ENCODE measurements around the gene PTPRG. TPM values are rescaled to one million over a fixed set of nuclear protein-coding genes. Genes with fewer than 3 reads are reported as not detected.

Gene PTPRG
- total RNA-seq, 1 donor from 2014 or later = 80.7 TPM

DNA sequence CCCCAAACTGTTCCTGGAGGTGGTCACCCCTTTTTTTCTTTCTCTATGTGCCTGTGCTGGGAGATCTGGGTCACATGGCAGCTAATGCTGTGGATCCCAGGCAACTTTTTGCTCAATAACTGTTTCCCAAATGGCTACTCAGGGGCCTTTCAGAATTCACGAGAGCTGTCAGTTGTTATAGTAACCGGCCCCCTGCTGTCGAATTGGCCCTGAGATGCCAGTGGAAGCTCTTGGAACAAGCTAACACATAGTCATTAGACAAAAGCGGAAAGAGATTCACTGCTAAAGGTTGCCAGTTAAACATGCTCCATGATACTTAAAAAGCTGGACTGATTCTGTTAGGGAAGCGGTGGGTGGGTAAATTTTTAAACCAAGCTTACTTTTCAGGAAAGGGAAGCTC is 667.8 kb downstream of the PTPRG start:
- Mint-ChIP-seq H3K27ac (ENCODE audit: unreplicated experiment) (no peak overlapping the region), H3K27me3 (ENCODE audit: unreplicated experiment) (peaks cover 2% of the 10 kb centered on the region), H3K4me3 (ENCODE audit: unreplicated experiment) (no peak overlapping the region), H3K4me1 (ENCODE audit: unreplicated experiment) (peaks cover 6% of the 10 kb centered on the region), H3K9me3 (ENCODE audit: unreplicated experiment) (no peaks in the 10 kb centered on the region), H3K36me3 (ENCODE audit: low read depth, unreplicated experiment) (no peaks in the 10 kb centered on the region)
- no peak for DNase-seq (ENCODE audit: low spot score)
- TF ChIP-seq, protein P1, sequence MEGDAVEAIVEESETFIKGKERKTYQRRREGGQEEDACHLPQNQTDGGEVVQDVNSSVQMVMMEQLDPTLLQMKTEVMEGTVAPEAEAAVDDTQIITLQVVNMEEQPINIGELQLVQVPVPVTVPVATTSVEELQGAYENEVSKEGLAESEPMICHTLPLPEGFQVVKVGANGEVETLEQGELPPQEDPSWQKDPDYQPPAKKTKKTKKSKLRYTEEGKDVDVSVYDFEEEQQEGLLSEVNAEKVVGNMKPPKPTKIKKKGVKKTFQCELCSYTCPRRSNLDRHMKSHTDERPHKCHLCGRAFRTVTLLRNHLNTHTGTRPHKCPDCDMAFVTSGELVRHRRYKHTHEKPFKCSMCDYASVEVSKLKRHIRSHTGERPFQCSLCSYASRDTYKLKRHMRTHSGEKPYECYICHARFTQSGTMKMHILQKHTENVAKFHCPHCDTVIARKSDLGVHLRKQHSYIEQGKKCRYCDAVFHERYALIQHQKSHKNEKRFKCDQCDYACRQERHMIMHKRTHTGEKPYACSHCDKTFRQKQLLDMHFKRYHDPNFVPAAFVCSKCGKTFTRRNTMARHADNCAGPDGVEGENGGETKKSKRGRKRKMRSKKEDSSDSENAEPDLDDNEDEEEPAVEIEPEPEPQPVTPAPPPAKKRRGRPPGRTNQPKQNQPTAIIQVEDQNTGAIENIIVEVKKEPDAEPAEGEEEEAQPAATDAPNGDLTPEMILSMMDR (IDR thresholded peaks at IDR 0.05; ENCODE audit: unreplicated experiment) = no peak

DNA sequence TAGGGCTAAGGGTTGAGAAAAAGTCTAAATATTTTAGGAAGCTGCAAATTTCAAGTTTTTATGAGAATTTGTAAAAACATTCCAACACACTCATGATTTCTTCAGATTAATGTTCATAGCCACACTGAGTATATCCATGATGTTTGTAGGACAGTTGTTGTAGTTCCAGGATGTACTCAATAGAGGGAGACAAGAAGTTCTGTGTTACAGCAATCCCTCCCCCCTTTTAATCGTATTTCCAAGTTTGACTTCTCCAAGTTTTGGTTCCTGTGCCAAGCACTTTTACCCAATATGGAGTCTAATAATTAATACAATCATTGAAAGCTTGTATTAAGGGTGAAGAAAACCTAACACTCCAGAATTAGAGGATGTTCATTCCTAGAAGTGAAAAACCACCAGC is 668.5 kb downstream of the PTPRG start:
- TF ChIP-seq, protein P1 (IDR thresholded peaks at IDR 0.05; ENCODE audit: unreplicated experiment) = peak; percentile 50
- Mint-ChIP-seq H3K27ac (ENCODE audit: unreplicated experiment) (no peak overlapping the region), H3K36me3 (ENCODE audit: low read depth, unreplicated experiment) (no peaks in the 10 kb centered on the region), H3K4me1 (ENCODE audit: unreplicated experiment) (peaks cover 6% of the 10 kb centered on the region), H3K4me3 (ENCODE audit: unreplicated experiment) (no peak overlapping the region), H3K27me3 (ENCODE audit: unreplicated experiment) (peaks cover 2% of the 10 kb centered on the region), H3K9me3 (ENCODE audit: unreplicated experiment) (no peaks in the 10 kb centered on the region)
- no peak for DNase-seq (ENCODE audit: low spot score)

- no peaks in the 10 kb centered on the region for H3K9me3 Mint-ChIP-seq (ENCODE audit: unreplicated experiment)
- no peak overlapping the region for H3K27ac Mint-ChIP-seq (ENCODE audit: unreplicated experiment)
- H3K36me3 Mint-ChIP-seq (ENCODE audit: low read depth, unreplicated experiment) = no peaks in the 10 kb centered on the region
- TF ChIP-seq, protein P1 (IDR thresholded peaks at IDR 0.05; ENCODE audit: unreplicated experiment) = no peak
- H3K4me3 Mint-ChIP-seq (ENCODE audit: unreplicated experiment) = no peak overlapping the region
- H3K27me3 Mint-ChIP-seq (ENCODE audit: unreplicated experiment) = peaks cover 2% of the 10 kb centered on the region
- H3K4me1 Mint-ChIP-seq (ENCODE audit: unreplicated experiment) = peaks cover 6% of the 10 kb centered on the region
- peak; percentile 7 for DNase-seq (ENCODE audit: low spot score)
Observed at GRCh38 chr3:62233065-62233464, 671.7 kb downstream of the PTPRG start.

GRCh38 chr3:62236016-62236415 is 674.6 kb downstream of the PTPRG start:
- Mint-ChIP-seq H3K9me3 (ENCODE audit: unreplicated experiment) (no peaks in the 10 kb centered on the region), H3K27me3 (ENCODE audit: unreplicated experiment) (peaks cover 2% of the 10 kb centered on the region), H3K36me3 (ENCODE audit: low read depth, unreplicated experiment) (no peaks in the 10 kb centered on the region), H3K4me3 (ENCODE audit: unreplicated experiment) (no peak overlapping the region), H3K4me1 (ENCODE audit: unreplicated experiment) (peaks cover 6% of the 10 kb centered on the region), H3K27ac (ENCODE audit: unreplicated experiment) (no peak overlapping the region)
- TF ChIP-seq, protein P1 (IDR thresholded peaks at IDR 0.05; ENCODE audit: unreplicated experiment) = no peak
- no peak for DNase-seq (ENCODE audit: low spot score)

DNA sequence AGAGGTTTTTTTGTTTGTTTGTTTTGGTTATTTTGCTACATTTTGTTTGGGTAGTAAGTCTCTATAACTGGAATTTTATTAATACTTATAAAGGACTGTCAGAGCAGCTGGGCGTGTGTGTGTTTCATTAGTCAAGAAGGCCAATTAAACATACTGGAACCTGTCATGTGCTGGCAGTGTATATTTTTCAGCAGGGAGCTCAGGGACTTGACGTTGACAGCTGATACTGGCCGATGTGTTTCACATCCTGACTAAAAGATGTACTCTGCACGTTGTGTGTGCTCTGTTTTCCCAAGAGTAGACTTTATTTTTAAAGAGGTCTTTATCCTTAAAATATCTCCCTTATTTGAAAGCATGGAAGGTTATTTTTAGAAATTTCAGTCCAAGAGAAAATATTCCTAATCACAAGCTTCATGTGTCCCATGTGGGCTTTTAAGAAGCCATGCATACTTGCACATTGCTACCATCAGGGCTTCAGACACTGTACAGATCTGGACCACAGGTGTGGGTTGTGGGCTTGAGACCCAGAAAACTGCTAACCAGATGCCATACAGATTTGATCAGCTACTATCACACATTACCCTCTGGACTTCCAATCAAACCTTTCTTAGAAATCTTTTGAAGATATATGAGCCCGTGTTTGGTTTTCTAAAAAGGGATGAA is 676.0 kb downstream of the PTPRG start:
- peaks cover 6% of the 10 kb centered on the region for H3K4me1 Mint-ChIP-seq (ENCODE audit: unreplicated experiment)
- TF ChIP-seq, protein P1 (IDR thresholded peaks at IDR 0.05; ENCODE audit: unreplicated experiment) = no peak
- H3K4me3 Mint-ChIP-seq (ENCODE audit: unreplicated experiment) = no peak overlapping the region
- no peak for DNase-seq (ENCODE audit: low spot score)
- no peaks in the 10 kb centered on the region for H3K36me3 Mint-ChIP-seq (ENCODE audit: low read depth, unreplicated experiment)
- no peak overlapping the region for H3K27ac Mint-ChIP-seq (ENCODE audit: unreplicated experiment)
- no peaks in the 10 kb centered on the region for H3K9me3 Mint-ChIP-seq (ENCODE audit: unreplicated experiment)
- H3K27me3 Mint-ChIP-seq (ENCODE audit: unreplicated experiment) = peaks cover 3% of the 10 kb centered on the region

Data from endothelial cell (in vitro differentiated cells).